ENCODE measurements around the gene STPG3.

STPG3 gene

GRCh38 chr9:137222190-137223077 lies 28.7 kb upstream of the STPG3 start, which contains the start of gene RNF208:
TSS of gene RNF208 (minus strand) at chr9:137222240. CDS start at chr9:137221212, 1,028 bp downstream.
- DNase-seq (ENCODE audit: low read depth, low spot score): no peak

- peak; percentile 99 for DNase-seq (ENCODE audit: low read depth, low spot score)
These were observed 27.8 kb upstream of the STPG3 start for GRCh38 chr9:137223078-137223970.

DNA sequence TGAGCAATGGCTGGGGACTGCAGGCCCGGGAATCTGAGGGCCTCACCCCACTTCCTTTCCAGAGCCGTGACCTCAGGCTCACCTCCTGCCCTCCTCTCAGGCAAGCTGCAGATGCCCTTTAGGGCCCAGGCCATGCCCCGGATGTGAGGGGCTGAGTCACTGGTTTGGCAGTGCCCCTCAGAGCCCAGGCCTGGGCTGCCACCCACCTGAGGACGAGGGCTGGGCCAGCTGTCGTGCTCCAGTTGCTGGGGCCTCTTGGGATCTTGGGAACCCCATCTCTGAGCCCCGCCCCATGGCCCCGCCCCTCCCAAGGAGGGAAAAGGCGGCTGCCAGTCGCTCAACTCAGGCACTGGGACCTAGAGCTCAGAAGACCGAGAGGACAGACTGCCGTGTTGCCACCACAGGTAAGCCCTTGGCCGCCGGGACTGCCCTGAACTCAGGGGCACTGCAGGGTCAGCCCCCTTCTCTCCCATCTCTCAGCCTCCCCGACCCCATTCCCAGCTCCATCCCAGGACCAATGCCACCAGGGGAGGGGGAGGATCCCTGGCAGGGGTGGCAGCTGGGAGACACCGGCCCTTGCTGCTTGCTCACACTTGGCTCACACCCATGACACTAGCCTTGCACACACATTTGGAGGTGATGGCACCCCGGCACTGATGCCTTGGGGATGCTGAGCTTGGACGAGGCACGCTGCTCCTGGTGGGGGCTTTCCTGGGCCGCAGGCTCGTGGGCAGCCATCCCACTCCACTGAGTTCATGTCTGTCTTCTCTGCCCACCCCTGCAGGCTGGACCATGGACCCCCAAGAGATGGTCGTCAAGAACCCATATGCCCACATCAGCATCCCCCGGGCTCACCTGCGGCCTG lies 26.0 kb upstream of the STPG3 start, which contains the start of gene CYSRT1:
Gene CYSRT1 (plus strand): TSS at position 345 of the 865 bp plus-strand sequence. CDS start 448 bp downstream, at position 793.
- DNase-seq (ENCODE audit: low read depth, low spot score): no peak

DNA sequence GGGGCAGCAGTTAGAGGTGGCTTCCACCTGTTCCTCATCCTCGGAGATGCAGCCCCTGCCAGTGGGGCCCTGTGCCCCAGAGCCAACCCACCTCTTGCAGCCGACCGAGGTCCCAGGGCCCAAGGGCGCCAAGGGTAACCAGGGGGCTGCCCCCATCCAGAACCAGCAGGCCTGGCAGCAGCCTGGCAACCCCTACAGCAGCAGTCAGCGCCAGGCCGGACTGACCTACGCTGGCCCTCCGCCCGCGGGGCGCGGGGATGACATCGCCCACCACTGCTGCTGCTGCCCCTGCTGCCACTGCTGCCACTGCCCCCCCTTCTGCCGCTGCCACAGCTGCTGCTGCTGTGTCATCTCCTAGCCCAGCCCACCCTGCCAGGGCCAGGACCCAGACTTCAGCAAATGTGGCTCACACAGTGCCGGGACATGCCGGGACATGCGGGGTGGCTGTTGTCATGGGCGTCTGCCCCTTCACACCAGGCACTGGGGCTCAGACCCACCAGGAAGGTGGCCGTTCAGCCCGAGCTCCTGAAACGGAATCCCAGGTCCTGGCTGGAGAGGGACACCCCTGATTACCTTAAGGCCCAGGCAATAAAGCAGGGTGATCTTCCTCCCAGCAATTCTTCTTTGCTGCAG lies 25.3 kb upstream of the STPG3 start:
- no peak for DNase-seq (ENCODE audit: low read depth, low spot score)

GRCh38 chr9:137226338-137227053 lies 24.6 kb upstream of the STPG3 start:
- no peak for DNase-seq (ENCODE audit: low read depth, low spot score)

GRCh38 chr9:137227054-137227852 lies 23.8 kb upstream of the STPG3 start, which contains the start of gene RNF224:
TSS of gene RNF224 (plus strand) at chr9:137227502. CDS start at chr9:137228336, 834 bp downstream.
- peak; percentile 66 for DNase-seq (ENCODE audit: low read depth, low spot score)

DNA sequence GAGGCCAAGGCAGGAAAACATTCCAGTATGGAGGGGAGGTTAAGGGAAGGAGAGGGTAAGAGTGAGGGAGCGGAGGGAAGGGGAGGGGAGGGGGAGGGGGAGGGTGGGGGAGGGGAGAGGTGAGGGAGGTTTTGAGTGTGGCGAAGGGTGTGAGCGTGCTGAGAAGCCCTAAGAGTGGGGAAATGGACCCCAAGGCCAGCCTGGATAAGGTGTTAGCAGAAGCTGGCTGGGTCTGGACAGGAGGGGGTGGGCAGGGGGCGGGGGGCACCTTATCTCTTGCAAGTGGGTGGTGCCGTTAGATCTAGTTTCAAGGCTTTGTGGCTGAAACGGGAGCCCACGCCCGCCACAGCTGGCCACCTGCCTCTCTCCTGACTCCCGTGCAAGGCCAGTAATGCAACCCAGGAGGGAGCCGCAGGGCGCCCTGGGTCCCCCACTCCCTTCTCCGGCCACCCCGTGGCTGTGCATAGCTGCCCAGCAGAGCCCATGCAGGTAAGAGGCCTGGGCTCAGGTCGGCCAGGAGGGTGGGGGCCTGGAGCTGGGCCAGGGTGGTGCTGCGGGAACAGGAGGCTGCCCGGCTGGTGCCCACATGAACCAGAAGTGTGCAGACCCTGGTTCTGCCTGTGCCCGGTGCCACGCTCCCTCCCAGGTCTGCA lies 23.1 kb upstream of the STPG3 start:
- DNase-seq (ENCODE audit: low read depth, low spot score): no peak

DNA sequence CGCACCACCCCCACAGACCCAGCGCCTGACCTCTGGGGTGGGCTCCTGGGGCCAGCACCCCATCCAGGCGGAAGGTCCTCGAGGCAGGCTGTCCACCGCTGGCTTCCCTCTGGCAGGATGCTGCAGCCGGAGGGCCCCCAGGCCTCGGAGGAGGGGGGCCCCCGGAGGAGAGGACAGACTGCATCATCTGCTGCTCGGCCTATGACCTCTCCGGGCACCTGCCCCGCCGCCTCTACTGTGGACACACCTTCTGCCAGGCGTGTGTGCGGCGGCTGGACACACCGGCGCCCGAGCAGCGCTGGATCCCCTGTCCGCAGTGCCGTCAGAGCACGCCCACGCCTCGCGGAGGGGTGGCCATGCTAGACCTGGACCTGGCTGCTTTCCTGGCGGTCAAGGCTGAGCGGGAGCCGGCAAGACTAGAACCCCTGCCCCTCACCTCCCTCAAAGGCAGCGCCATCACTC lies 22.5 kb upstream of the STPG3 start:
- no peak for DNase-seq (ENCODE audit: low read depth, low spot score)

DNA sequence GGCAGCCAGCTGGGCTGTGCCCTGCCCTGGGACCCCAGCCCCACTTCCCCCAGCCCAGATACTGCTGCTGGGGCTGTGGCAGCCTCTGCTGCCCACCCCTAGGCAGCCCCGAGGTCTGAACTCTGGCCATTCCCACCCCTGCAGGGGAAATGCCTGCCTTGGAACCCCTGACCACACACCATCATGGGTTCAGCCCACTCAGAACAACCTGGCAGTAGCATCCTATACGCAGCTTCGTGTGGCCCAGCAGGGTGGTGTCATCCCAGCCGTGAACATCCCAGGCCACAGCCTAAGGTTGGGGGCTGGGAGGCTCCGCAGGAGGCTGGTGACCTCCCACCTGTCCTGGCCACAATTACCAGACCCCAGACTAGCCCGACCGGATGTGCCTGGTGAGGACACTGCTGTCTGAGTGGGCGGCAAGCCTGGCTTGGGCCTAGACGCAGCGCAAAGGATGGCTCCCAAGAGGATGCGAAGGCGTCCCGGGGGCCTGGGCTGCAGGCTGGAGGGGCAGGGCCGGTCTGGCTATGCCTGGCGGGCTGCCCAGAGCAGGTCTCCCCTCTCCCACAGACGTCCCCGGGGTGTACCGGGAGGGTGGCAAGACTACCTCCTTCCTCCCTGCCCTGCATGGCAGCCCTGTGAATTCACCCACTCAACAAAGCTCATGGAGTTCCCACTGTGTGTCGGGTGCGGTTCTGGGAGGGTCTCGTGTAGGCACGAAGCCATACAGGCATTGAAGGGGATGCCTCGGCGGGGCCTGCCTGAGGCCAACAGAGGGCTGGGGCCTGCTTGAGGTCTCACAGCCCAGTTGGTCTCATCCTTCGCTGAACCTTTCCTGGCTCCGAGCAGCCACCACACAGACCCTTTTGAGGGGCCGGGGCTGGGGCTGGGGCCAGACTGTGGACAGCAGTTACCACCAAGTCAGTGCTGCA lies 21.9 kb upstream of the STPG3 start:
- no peak for DNase-seq (ENCODE audit: low read depth, low spot score)

DNA sequence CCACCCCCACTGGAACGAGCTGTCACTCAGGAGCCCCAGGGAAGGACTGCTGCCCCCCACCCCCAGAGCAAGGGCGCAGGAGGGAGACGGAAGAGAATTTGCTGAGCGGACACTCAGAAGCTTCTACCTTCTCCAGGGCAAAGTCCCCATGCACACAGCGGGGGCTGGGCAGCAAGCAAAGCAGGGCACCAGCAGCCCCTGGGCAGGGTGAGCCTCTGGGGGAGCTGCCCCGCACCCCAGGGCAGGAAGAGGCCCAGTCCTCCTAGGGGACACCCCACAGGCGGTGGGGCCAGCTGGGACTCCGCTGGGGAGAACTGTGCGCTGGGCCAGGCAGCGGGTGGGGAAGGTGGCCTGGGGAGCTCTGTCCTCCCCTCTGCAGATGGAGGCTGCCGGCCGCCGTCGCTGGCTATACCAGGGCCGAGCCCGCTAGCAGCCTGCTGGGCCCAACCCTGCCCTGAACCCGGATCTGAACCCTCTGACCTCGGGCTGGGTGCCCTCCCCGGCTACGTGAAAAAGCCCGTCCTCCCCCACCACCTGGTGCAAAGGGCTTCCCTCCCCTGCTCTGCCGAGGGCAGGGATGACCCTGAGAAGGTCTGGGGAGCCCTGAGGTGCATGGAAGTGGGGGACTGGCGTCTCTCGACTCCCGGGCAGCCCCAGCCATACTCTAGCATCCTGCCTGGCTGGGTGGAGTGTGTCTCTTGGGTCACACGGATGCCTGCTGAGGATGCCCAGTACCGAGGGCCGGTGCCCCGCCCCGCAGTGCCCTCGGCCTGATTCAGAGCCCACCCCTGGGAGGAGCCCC lies 21.0 kb upstream of the STPG3 start:
- DNase-seq (ENCODE audit: low read depth, low spot score): no peak

- DNase-seq (ENCODE audit: low read depth, low spot score): no peak
These were observed 20.2 kb upstream of the STPG3 start, which contains the start of gene SLC34A3 for GRCh38 chr9:137230705-137231371. TSS of gene SLC34A3 (plus strand) at chr9:137230901. CDS start at chr9:137231703, 802 bp downstream.

GRCh38 chr9:137231372-137232039 lies 19.6 kb upstream of the STPG3 start:
- no peak for DNase-seq (ENCODE audit: low read depth, low spot score)

DNA sequence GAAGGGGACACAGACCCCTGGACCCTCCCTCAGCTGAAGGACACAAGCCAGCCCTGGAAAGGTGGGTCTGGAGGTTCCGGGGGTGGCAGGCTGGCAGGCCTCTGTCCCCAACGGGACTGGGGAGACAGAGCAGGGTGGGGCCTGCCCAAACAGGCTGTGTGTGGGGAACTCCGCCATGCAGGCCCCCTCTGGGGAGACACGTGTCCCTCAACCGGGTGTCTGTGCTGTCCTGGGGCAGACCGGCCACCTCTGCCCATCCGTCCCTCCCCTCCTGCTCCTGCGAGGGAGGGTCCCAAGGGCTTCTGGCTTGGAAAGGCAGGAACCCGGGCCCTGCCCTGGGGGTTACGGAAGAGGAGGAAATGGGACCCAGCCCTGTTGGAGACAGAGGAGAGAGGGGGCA lies 19.0 kb upstream of the STPG3 start:
- DNase-seq (ENCODE audit: low read depth, low spot score): no peak

GRCh38 chr9:137232510-137232909 lies 18.6 kb upstream of the STPG3 start:
- no peak for DNase-seq (ENCODE audit: low read depth, low spot score)
